ENCODE measurements around the gene GTPBP10. TPM values are rescaled to one million over a fixed set of nuclear protein-coding genes. Genes with fewer than 3 reads are reported as not detected.

The GTPBP10 gene
- total RNA-seq, 1 donor from 2014 or later: 22.7 TPM

DNA sequence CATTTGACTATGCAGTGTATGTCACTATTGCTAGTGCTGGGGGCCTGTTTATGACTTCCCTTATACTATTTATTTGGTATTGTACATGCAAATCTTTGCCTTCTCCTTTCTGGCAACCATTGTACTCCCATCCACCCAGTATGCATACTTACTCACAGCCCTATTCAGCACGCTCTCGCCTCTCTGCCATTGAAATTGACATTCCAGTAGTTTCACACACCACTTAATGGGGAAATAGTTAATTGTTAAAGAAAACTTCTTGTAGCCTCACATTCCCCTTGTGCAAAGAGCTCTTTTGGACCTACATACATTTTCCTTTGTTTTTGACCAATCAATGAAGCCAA lies 66.6 kb downstream of the GTPBP10 start:
- H3K9me3 Mint-ChIP-seq: no peaks in the 10 kb centered on the region
- H3K27me3 Mint-ChIP-seq: no peaks in the 10 kb centered on the region
- no peak overlapping the region for H3K27ac Mint-ChIP-seq

DNA sequence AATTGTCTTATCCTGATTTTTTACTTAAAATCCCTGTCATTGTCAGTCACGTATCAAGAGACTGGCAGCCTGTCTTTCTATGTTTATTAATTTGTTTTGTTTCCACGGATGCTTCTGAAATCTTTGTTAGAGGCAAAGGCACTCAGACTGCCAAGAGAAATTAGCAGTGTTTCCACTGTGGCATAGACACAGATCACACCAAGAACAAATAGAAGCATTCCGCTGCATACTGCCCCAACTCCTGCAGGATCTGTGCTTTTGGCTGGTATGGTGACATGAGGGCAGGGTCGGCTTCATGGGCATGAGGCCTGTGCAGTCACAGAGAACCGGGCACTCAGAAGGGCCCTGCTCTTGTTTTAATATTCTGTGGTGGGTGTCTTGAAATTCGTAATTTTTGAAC lies 75.1 kb downstream of the GTPBP10 start:
- no peak for TF ChIP-seq CTCF (conservative IDR thresholded peaks at IDR 0.05)
- Mint-ChIP-seq H3K36me3 (no peaks in the 10 kb centered on the region), H3K4me3 (no peak overlapping the region), H3K27ac (no peak overlapping the region), H3K9me3 (no peaks in the 10 kb centered on the region), H3K4me1 (ENCODE audit: unreplicated experiment) (no peaks in the 10 kb centered on the region), H3K27me3 (no peaks in the 10 kb centered on the region)
- no peak for DNase-seq (ENCODE audit: extremely low spot score, unreplicated experiment)

More for the DNA sequence above, 66.6 kb downstream of the GTPBP10 start:
- Mint-ChIP-seq H3K4me1 (ENCODE audit: unreplicated experiment) (no peaks in the 10 kb centered on the region), H3K4me3 (no peak overlapping the region), H3K36me3 (peaks cover 15% of the 10 kb centered on the region)
- no peak for TF ChIP-seq CTCF (conservative IDR thresholded peaks at IDR 0.05)
- no peak for DNase-seq (ENCODE audit: extremely low spot score, unreplicated experiment)

DNA sequence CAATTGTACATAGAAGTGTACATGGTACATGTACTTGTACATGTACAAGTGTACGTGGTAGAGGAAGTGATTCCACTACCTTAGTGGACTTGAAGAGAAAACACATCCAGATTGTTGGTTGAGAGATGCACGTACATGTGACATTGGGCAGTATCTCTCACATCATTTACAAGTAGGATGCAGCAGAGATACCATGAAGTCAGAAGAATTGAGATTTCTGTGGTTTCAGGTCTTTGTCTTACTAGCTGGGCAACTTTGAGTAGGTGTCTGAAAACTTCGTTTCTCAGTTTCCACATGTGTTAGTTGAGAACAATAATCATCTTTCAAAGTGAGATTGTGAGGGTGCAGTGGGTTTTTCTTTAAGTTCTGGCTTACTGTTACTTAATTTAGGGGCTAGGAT lies 78.2 kb downstream of the GTPBP10 start:
- no peak overlapping the region for H3K27ac Mint-ChIP-seq
- no peak for DNase-seq (ENCODE audit: extremely low spot score, unreplicated experiment)
- no peak for TF ChIP-seq CTCF (conservative IDR thresholded peaks at IDR 0.05)
- H3K4me3 Mint-ChIP-seq: no peak overlapping the region
- no peaks in the 10 kb centered on the region for H3K9me3 Mint-ChIP-seq
- H3K36me3 Mint-ChIP-seq: no peaks in the 10 kb centered on the region
- no peaks in the 10 kb centered on the region for H3K4me1 Mint-ChIP-seq (ENCODE audit: unreplicated experiment)
- H3K27me3 Mint-ChIP-seq: no peaks in the 10 kb centered on the region

DNA sequence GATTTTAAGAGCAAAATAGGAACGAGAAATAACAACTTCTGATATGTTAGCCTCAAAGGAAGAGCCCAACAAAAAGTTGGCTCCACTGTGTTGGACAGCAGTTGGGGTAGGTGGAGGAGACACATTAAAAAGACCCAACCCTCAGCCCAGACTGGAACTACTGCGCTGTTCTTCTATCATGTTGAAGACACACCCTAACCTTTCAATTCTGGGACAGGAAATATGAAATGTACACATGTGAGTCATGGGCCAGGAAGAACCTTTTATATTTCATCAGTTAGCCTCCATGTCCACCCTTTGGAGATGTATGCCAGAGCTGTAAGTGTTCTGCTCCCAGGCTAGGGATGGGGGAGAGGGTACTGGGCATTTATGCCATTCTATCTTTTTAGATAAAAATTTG lies 78.9 kb downstream of the GTPBP10 start:
- H3K36me3 Mint-ChIP-seq: no peaks in the 10 kb centered on the region
- no peak overlapping the region for H3K27ac Mint-ChIP-seq
- no peak overlapping the region for H3K4me3 Mint-ChIP-seq
- H3K27me3 Mint-ChIP-seq: no peaks in the 10 kb centered on the region
- DNase-seq (ENCODE audit: extremely low spot score, unreplicated experiment): no peak
- TF ChIP-seq CTCF (conservative IDR thresholded peaks at IDR 0.05): no peak
- H3K4me1 Mint-ChIP-seq (ENCODE audit: unreplicated experiment): peaks cover 1% of the 10 kb centered on the region
- H3K9me3 Mint-ChIP-seq: no peaks in the 10 kb centered on the region

DNA sequence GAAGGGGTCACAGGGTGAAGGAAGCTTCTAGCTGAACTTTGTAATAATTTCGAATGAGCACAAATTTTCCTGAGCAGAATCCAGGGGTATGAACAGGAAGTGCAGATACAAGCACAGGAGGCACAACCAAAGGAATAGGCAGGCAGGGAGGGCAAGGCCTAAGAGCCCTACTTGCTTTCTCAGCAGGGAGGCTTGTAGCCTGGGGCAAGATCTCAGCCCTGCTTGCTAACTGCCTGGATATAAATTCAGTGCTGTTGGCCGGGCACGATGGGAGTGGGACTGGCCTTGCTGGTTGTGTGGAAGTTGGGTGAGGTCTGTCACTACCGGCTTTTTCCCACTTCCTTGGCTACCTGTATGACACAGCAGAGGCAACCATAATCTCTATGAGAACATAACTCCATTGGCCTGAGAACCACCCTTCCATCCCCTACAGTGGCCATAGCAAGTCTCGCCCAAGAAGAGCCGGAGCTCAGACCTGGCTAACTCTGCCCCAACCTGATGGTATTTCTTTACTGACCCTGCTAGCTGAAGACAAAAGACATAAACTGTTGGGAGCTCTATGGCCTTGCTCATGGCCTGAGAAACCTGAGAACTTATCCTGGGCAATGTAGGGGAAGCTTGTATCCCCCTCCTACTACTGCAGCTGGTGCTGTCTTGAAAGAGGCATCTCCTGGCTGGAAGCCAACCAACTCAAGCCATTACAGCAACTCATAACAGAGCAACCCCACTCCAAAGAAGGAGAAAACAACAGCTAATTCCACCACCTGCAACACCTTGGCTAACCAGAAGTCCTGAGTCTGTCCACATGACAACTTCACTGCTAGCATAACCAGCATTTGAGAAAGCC lies 84.3 kb downstream of the GTPBP10 start:
- Mint-ChIP-seq H3K27me3 (no peaks in the 10 kb centered on the region), H3K27ac (no peak overlapping the region), H3K4me1 (ENCODE audit: unreplicated experiment) (peaks cover 10% of the 10 kb centered on the region), H3K36me3 (peaks cover 3% of the 10 kb centered on the region), H3K9me3 (no peaks in the 10 kb centered on the region), H3K4me3 (no peak overlapping the region)
- no peak for TF ChIP-seq CTCF (conservative IDR thresholded peaks at IDR 0.05)
- DNase-seq (ENCODE audit: extremely low spot score, unreplicated experiment): no peak

Data from type B pancreatic cell (in vitro differentiated cells).